ENCODE data around the gene EEF1B2. TPM values are rescaled to one million over a fixed set of nuclear protein-coding genes. Genes with fewer than 3 reads are reported as not detected.

Gene EEF1B2
- 100 to 1,000 TPM; 144 to 285 TPM for total RNA-seq
- polyA plus RNA-seq (ENCODE audit: insufficient read depth, low read depth, low replicate concordance), result 448 TPM
- long read RNA-seq, donor 1, transcript EEF1B2-211 (2 exons, 587 nt), result minor isoform, 13 of 609 reads
- long read RNA-seq, donor 1, transcript EEF1B2-203 (6 exons, 1,098 nt), result major isoform, 446 of 609 reads
- long read RNA-seq, donor 1, transcript EEF1B2-202 (7 exons, 880 nt), result minor isoform, 11 of 609 reads
- long read RNA-seq, donor 1, transcript EEF1B2-201 (7 exons, 844 nt), result minor isoform, 43 of 609 reads
- long read RNA-seq, donor 1, partial matches to known transcripts, result 92 of 609 reads
- long read RNA-seq, donor 1, other reads (novel, unspliced or antisense), result 0 of 609 reads
- long read RNA-seq, donor 2, transcript EEF1B2-201 (7 exons, 844 nt), result minor isoform, 48 of 452 reads
- long read RNA-seq, donor 2, transcript EEF1B2-202 (7 exons, 880 nt), result minor isoform, 12 of 452 reads
- long read RNA-seq, donor 2, transcript EEF1B2-203 (6 exons, 1,098 nt), result major isoform, 304 of 452 reads
- long read RNA-seq, donor 2, transcript EEF1B2-211 (2 exons, 587 nt), result minor isoform, 11 of 452 reads
- long read RNA-seq, donor 2, partial matches to known transcripts, result 62 of 452 reads
- long read RNA-seq, donor 2, other reads (novel, unspliced or antisense), result 7 of 452 reads

- Histone ChIP-seq H3K4me1 (peaks cover 8% of the 10 kb centered on the region), H3K4me3 (peak within 1 kb of the TSS; percentile 84 to 89), H3K27me3 (no peaks in the 10 kb centered on the region), H3K36me3 (ENCODE audit: low read depth, missing control alignments) (no peaks in the 10 kb centered on the region), H3K27ac (peak within 1 kb of the TSS; percentile 89 to 92), H3K9me3 (no peaks in the 10 kb centered on the region)
- intact Hi-C loops (cut with DNase I; ENCODE audit: low total_unique reads), result no loop called here
- peak; percentile 99 for DNase-seq
- TF ChIP-seq, protein P1, sequence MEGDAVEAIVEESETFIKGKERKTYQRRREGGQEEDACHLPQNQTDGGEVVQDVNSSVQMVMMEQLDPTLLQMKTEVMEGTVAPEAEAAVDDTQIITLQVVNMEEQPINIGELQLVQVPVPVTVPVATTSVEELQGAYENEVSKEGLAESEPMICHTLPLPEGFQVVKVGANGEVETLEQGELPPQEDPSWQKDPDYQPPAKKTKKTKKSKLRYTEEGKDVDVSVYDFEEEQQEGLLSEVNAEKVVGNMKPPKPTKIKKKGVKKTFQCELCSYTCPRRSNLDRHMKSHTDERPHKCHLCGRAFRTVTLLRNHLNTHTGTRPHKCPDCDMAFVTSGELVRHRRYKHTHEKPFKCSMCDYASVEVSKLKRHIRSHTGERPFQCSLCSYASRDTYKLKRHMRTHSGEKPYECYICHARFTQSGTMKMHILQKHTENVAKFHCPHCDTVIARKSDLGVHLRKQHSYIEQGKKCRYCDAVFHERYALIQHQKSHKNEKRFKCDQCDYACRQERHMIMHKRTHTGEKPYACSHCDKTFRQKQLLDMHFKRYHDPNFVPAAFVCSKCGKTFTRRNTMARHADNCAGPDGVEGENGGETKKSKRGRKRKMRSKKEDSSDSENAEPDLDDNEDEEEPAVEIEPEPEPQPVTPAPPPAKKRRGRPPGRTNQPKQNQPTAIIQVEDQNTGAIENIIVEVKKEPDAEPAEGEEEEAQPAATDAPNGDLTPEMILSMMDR (IDR thresholded peaks at IDR 0.05), result peak in 1 of 3 experiments; percentile 3
- TF ChIP-seq POLR2A (IDR thresholded peaks at IDR 0.05), result no peak
- 0% methylated on average over 51 to 64 of the region's 64 CpGs for WGBS, 2 donors
These were observed at the start of gene EEF1B2, which contains the start of gene NDUFS1 for GRCh38 chr2:206159346-206160124. EEF1B2 (plus strand) TSS chr2:206159895; CDS start chr2:206159980, 85 bp downstream. NDUFS1 (minus strand) TSS chr2:206159444; CDS start chr2:206153678, 5,766 bp downstream.

DNA sequence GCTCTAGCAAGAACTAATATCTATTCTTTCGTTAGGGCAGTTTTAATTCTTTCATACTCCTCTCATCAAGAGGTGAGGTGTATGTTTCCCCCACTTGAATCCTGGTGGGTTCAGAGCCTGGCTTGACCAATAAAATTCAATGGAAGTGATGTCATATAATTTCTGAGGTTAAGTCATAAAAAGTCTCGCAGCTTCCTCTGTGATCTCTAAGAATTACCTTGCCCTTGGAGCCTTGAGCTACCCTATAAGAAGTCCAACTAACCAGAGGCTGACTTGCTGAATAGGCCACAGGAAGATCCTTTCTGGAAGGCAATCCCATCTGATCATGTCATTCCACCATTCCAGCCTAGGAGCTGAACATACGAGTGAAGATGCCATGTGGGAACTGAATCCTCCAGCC lies 47.6 kb upstream of the EEF1B2 start:
- no peak for DNase-seq
- TF ChIP-seq, protein P1 (IDR thresholded peaks at IDR 0.05), result no peak
- no peak for TF ChIP-seq POLR2A (IDR thresholded peaks at IDR 0.05)
- Histone ChIP-seq H3K36me3 (ENCODE audit: low read depth, missing control alignments) (no peaks in the 10 kb centered on the region), H3K27me3 (no peaks in the 10 kb centered on the region), H3K9me3 (no peaks in the 10 kb centered on the region), H3K27ac (no peak overlapping the region), H3K4me1 (no peaks in the 10 kb centered on the region), H3K4me3 (no peak overlapping the region)
- intact Hi-C loops (cut with DNase I; ENCODE audit: low total_unique reads), result no loop called here
- 91 to 98% methylated on average over 3 of the region's 3 CpGs for WGBS, 2 donors

- TF ChIP-seq, protein P1 (IDR thresholded peaks at IDR 0.05), result no peak
- TF ChIP-seq POLR2A (IDR thresholded peaks at IDR 0.05), result no peak
- Histone ChIP-seq H3K4me3 (no peak overlapping the region), H3K9me3 (no peaks in the 10 kb centered on the region), H3K36me3 (ENCODE audit: low read depth, missing control alignments) (no peaks in the 10 kb centered on the region), H3K27ac (no peak overlapping the region), H3K27me3 (no peaks in the 10 kb centered on the region), H3K4me1 (no peaks in the 10 kb centered on the region)
- DNase-seq, result no peak
- intact Hi-C loops (cut with DNase I; ENCODE audit: low total_unique reads), result no loop called here
- WGBS, 2 donors, result 93% methylated on average over 7 of the region's 7 CpGs
These were observed 46.7 kb upstream of the EEF1B2 start for GRCh38 chr2:206112846-206113547.

DNA sequence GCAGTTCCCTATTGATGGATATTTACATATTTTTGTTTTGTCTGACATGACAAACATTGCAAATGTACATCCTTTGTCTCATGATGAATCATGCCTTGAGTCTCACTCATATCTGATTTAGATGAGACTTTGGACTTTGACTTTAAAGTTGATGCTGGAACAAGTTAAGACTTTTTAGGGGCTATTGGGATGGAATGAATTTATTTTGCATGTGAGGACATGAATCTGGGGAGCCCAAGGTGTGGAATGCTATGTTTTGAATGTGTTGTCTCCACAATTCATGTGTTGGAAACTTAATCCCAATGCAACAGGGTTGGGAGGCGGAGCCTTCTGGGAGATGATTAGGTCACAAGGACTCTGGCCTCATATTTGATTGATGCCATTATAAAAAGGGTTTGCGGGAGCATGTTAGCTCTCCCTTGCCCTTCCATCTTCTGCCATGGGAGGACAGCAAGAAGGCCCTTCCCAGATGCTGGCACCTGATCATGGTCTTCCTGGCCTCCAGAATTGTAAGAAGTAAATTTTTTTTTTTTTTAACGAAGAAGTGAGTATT lies 44.6 kb upstream of the EEF1B2 start:
- H3K4me1 ChIP-seq, result no peaks in the 10 kb centered on the region
- intact Hi-C loops (cut with DNase I; ENCODE audit: low total_unique reads), result no loop called here
- DNase-seq, result no peak
- no peak overlapping the region for H3K27ac ChIP-seq
- TF ChIP-seq, protein P1 (IDR thresholded peaks at IDR 0.05), result no peak
- no peak for TF ChIP-seq POLR2A (IDR thresholded peaks at IDR 0.05)
- no peak overlapping the region for H3K4me3 ChIP-seq
- H3K27me3 ChIP-seq, result no peaks in the 10 kb centered on the region
- WGBS, 2 donors, result 88 to 92% methylated on average over 3 of the region's 3 CpGs
- no peaks in the 10 kb centered on the region for H3K9me3 ChIP-seq
- no peaks in the 10 kb centered on the region for H3K36me3 ChIP-seq (ENCODE audit: low read depth, missing control alignments)
